Skin epidermis (tissue), 12 donors: ENCODE results near the gene SGCA.
A peak's percentile ranks its signal among the peaks of the same experiment; 100 is the strongest.

ENCODE experiments used
- H3K27ac ChIP-seq, 21 experiments: fragments of 200-600 bp; sonication (generic) in 11 of 21; one replicate each; pipeline ENCODE4 v1.5.0; 2020; ENCODE audit warnings: mild to moderate bottlenecking in 3 of 21, inconsistent platforms in 2 of 21, moderate library complexity in 2 of 21
- H3K4me3 ChIP-seq, 7 experiments: fragments of 200-600 bp; sonication (generic) in 2 of 7; one replicate each; pipeline ENCODE4 v1.5.0; 2020; ENCODE audit warnings: inconsistent platforms in 2 of 7, mild to moderate bottlenecking in 2 of 7, moderate library complexity in 1 of 7

The SGCA gene

GRCh38 chr17:50175035-50175807, 9.4 kb downstream of the SGCA start:
- H3K4me3 ChIP-seq = no peak overlapping the region

DNA sequence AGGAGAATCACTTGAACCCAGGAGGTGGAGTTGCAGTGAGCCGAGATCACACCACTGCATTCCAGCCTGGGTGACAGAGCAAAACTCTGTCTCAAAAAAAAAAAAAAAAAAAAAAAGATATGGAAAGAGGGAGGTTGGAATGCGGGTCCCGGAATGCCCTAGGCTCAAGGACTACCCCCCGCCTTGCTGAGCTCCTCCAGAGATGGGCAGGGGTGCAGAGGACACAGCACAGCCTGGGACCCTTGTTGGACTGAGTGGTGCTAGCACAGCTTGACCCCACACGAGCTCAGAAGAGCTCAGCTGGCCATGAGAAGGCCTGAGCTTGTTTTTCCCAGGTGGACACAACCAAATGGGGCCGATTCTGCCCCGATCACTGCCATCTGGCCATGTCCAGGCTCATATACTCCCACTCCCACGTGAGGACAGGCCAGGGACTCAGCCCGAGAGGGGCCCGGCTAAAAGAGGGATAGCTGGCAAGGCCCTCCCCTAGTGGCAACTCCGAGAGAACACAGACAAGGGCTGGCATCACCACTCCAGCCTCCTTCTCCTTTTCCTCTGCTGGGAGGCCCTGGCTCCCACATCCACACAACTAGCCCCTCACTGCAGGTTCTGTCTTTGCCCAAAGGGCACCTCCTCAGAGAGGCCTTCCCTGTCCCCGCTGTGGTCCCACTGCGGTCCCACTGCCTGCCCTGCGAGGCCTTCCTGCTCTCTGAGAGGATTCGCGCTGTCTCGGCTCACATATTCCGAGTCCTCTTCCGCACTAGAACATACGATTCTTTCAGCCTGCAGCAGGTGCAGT, 11.0 kb downstream of the SGCA start:
- H3K4me3 ChIP-seq = no peak overlapping the region
- H3K27ac ChIP-seq = peak overlapping the region in 19 of 21 experiments; percentile 26 to 90 (median 72)

More at GRCh38 chr17:50175035-50175807, 9.4 kb downstream of the SGCA start:
- H3K27ac ChIP-seq = peak overlapping the region in 4 of 21 experiments; percentile 20 to 89 (median 44)

DNA sequence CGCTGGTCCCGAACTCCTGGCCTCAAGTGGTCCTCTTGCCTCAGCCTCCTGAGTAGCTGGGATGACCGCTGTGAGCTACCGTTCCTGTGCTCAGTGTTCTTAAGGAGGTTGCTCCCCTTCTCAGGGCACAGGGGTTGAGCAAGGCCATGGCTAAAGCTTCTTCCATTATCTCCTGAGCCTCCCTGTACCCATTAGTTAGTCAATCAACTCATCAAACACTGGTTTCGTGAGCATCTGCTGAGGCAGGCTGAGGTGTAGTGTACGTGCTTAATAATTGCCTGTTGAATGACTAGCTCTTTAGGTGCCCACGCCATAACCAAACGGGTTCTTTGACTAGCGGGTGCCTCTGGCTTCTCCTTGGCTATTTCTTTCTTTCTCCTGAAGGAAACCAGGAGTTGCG, 11.7 kb downstream of the SGCA start:
- Histone ChIP-seq H3K27ac (peak overlapping the region in 20 of 21 experiments; percentile 36 to 90 (median 75)), H3K4me3 (no peak overlapping the region)

DNA sequence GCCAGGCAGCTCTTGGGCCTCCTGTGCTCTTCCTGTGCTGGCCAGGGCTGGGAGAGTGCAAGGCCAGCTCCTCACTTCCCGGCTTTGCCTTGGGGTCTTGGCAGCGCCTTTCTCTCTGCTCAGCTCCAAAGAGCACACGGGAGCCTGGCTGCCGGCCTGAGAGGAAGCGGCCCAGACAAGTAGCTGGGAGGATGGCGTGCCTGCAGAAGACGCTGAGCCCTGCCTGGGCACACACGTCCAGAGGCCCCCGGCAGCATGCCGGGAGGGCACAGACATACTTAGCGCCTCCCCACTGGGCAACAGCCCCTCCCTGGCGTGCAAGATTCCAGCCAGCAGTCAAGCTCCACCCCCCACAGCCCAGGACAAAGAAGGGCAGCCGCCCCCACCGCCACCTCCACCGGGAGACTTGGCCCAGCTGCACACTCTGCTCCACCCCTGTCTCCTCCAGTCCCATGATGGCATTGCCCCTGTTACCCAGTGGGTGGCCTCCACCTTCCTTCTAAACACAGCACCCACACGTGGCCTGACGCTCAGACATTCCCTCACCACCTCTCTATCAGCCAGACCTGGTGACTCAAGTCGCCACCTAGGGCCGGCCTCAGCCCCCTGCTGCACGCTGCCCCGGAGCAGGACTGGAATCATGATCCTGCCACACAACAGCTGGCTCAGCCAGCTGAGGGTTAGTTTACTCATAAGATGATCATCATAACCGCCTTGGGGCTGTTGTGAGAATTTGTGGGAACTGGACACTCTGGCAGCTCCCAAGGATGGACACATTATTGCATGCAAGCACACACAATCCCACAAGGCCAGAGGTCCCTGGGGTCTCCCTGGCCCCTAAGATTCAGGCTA, 12.4 kb downstream of the SGCA start:
- H3K4me3 ChIP-seq = peak overlapping the region in 1 of 7 experiments; percentile 15

DNA sequence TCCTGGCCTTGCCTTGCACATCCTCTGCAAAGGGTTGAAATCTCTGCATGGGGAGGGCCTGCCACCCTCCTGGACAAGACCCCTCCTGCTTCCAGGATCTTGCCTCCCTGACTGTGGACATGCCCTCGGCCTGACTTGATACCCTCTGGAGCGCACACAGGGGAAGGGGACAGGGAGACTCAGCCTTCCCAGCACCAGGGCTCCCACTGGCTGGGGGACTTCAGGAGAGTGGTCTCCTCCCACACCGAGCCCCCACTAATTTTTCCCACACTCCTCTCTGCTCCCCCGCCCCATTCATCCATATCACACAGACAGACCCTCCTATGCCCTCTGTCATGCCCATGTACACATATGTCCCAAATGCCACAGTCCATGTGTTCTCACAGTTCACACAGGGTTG, 14.3 kb downstream of the SGCA start:
- H3K27ac ChIP-seq = peak overlapping the region in 4 of 21 experiments; percentile 19 to 57 (median 50)

More for the DNA sequence above, 12.4 kb downstream of the SGCA start:
- peak overlapping the region in 20 of 21 experiments; percentile 36 to 90 (median 75) for H3K27ac ChIP-seq

DNA sequence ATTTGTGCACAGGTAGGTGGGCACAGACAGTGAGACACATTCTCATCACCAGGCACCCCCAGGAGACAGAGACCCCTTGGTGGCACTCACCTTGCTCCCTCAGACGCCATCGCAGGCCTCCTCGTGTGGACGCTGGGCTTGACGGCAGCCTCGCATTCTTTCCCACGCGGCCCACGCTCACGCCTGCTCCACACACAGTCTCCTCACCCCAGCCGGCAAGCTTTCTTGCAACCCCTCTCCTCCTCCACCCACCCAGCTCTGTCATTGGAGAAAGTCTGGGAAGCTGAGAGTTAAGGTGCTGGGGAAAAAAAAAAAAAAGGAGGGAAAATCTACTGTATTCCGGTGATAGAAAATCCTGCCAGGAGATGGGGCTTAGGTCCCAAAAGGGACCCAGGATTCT, 14.8 kb downstream of the SGCA start:
- peak overlapping the region in 7 of 21 experiments; percentile 19 to 58 (median 50) for H3K27ac ChIP-seq
- no peak overlapping the region for H3K4me3 ChIP-seq

More for the DNA sequence above, 14.3 kb downstream of the SGCA start:
- no peak overlapping the region for H3K4me3 ChIP-seq

DNA sequence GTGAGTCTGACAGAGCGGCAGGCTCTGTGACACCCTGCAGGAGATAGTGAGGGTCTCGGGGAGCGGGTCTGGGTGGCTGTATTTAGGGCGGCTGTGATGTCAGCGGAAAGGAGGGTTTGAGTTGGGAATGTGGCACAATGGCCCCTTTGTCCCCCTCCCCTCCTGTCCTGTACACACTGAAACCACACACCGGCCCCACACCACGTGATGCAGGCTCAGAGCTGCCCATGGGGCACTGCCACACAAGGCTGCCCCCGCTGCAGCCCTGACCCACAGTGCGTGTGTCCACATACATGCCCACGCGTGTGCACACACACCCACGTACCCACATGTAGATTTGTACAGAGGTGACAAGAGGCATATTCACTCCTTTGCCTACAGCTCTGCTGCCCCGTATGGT, 15.3 kb downstream of the SGCA start:
- H3K27ac ChIP-seq = peak overlapping the region in 9 of 21 experiments; percentile 3 to 97 (median 43)
- no peak overlapping the region for H3K4me3 ChIP-seq

- Histone ChIP-seq H3K4me3 (no peak overlapping the region), H3K27ac (peak overlapping the region in 9 of 21 experiments; percentile 3 to 97 (median 51))
Measured at GRCh38 chr17:50181591-50182560, 16.1 kb downstream of the SGCA start.

DNA sequence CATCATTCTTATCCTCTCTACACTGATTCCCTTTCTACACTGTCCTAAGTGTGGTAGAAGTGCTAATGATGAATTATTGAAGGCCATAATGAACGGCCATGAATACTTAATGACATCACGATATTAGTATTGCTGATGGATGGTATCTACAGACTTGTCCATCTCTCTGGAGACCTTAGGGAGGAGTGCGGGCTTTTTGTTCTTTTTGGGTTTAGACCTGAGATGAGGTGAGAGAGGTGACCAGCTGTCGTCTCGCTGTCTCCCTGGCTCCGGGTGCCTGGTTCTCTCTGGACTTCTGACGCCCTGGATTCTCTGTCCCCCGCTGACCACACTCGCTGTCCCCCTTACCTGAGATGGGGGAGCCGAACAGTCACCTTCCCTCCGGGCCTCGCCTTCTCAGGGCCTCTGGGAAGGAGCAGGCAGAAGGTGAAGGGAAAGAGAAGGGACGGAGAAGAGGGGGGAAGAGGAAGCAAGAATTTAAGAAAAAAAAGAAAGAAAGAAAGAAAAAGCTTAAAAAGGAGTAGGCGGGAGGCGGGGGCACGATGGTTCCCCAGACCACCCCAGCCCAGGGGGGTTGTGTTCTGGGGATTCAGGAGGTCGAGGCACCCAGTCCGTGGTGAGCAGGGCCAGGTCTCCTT, 17.1 kb downstream of the SGCA start:
- Histone ChIP-seq H3K4me3 (no peak overlapping the region), H3K27ac (peak overlapping the region in 10 of 21 experiments; percentile 1 to 97 (median 61))

- Histone ChIP-seq H3K4me3 (no peak overlapping the region), H3K27ac (peak overlapping the region in 14 of 21 experiments; percentile 1 to 97 (median 64))
Measured at GRCh38 chr17:50183421-50183994, 17.7 kb downstream of the SGCA start.

DNA sequence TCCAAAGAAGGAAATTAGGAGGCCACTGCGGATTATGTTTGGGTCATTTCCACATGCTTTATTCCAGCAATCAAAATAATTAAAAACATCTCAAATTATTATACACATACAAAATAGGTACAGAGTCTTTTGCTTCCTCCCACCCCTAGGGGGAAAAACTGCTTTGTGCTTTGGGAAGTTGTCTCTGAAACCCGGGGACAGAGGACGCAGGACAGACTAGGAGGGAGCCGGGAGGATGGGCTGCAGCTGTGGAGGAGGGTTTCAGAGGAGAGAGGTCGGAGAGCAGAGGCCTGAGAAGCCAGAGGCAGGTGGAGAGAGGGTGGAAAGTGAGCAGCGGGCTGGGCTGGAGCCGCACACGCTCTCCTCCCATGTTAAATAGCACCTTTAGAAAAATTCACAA, 18.3 kb downstream of the SGCA start:
- peak overlapping the region in 14 of 21 experiments; percentile 3 to 97 (median 67) for H3K27ac ChIP-seq
- no peak overlapping the region for H3K4me3 ChIP-seq

- H3K4me3 ChIP-seq = no peak overlapping the region
- peak overlapping the region in 18 of 21 experiments; percentile 3 to 97 (median 70) for H3K27ac ChIP-seq
Measured at GRCh38 chr17:50184611-50185398, 19.0 kb downstream of the SGCA start.

DNA sequence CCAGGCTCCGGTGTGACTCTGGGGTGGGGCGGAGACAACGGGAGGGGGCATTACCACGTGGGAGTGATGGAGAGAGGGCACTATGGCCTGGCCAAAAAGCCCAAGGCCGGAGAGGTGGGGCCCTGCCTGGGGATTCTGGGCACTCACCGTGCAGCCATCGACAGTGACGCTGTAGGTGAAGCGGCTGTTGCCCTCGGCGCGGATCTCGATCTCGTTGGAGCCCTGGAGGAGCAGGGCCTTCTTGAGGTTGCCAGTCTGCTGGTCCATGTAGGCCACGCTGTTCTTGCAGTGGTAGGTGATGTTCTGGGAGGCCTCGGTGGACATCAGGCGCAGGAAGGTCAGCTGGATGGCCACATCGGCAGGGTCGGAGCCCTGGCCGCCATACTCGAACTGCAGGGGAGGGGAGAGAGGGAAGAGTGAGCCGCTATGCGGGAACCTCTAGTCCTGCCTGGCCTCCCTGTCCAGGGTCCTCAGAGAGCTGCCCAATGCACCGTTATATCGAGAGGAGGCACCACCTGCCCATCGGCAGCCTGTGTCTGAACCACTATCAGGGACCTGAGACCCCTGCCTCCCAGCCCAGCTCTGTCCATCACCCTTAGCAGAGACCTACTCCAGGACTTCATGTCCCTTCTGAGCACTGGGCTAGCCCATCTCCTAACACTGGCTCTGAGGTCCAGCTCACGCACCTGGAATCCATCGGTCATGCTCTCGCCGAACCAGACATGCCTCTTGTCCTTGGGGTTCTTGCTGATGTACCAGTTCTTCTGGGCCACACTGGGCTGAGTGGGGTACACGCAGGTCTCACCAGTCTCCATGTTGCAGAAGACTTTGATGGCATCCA, 20.0 kb downstream of the SGCA start:
- no peak overlapping the region for H3K4me3 ChIP-seq
- peak overlapping the region in 10 of 21 experiments; percentile 27 to 97 (median 83) for H3K27ac ChIP-seq

- H3K4me3 ChIP-seq = no peak overlapping the region
- peak overlapping the region in 15 of 21 experiments; percentile 10 to 97 (median 66) for H3K27ac ChIP-seq
Measured at GRCh38 chr17:50186661-50187393, 21.0 kb downstream of the SGCA start.

- H3K27ac ChIP-seq = peak overlapping the region in 15 of 21 experiments; percentile 6 to 97 (median 66)
Measured at GRCh38 chr17:50187394-50187725, 21.6 kb downstream of the SGCA start.

More at GRCh38 chr17:50187394-50187725, 21.6 kb downstream of the SGCA start:
- H3K4me3 ChIP-seq = no peak overlapping the region
